GM18868 (cell line): Measurements from ENCODE around the gene HACD3.
A peak's percentile ranks its signal among the peaks of the same experiment; 100 is the strongest.

Experiments
- ATAC-seq: cut with Tn5 transposase; IDR thresholded peaks from one replicate; pipeline ENCODE4 v1.9.1; 2021; ENCODE audit warnings: mild to moderate bottlenecking, moderate library complexity; ENCODE audit not compliant: unreplicated experiment

Gene HACD3

DNA sequence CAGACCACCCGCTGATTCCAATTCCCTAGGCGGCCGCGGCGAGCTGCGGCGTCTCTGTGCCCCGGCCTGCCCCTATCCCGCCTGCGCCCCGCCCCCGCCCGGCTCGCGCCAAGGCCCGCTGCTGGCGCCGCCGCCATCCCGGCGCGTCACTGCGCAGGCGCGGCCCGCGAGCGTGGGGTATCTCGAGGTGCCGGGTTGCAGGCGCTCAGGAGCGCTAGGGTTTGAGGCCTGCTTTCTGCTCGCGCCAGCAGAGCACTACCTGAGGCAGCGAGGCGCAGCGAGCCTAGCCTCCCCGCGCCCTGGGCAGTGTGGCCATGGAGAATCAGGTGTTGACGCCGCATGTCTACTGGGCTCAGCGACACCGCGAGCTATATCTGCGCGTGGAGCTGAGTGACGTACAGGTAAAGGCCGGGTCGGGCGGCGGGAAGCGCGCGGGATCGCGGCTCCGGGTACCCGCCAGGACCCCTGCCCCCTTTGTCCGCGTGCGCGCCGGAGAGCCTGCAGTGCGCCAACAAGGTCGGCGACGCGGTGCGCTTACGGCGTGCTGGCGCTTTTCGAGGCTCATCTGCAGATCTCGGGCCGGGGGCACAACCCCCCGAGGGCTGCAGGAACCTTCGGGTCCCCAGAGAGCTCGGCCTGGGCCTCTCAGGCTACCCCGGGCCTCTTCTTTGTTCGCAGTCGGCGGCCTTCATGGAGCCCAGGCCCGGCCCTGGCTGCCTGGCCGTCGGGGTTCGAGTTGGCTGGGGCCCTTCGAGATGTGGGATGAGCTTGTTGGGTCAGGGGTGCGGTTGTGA lies at the start of gene HACD3:
Gene HACD3 (plus strand): TSS at position 146 of the 794 bp plus-strand sequence. CDS start 169 bp downstream, at position 315.
- ATAC-seq, result peak; percentile 81

- ATAC-seq, result no peak
These were observed 45.4 kb upstream of the HACD3 start for GRCh38 chr15:65484876-65485275.

- no peak for ATAC-seq
These were observed 36.2 kb upstream of the HACD3 start for GRCh38 chr15:65494076-65494475.

DNA sequence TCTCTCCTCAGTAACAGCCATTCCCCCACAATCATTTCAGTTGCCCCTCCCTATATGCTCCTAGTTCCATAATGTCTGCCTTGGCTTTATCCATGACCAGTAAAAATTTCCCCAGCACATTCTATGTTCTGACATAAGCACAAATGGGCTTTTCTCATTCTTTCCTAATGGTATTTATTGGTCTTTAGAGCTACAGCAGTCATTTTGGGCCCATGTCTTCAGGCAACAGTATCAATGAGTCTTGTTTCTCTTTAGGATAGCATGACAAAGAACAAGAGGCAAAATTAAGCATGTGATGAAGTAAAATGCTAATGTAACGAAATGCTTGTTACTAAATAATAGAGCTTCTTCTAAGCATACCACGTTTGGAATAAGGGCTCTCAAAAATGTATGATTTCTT lies 20.9 kb upstream of the HACD3 start:
- no peak for ATAC-seq

- ATAC-seq, result no peak
These were observed 18.1 kb upstream of the HACD3 start for GRCh38 chr15:65512189-65512588.

DNA sequence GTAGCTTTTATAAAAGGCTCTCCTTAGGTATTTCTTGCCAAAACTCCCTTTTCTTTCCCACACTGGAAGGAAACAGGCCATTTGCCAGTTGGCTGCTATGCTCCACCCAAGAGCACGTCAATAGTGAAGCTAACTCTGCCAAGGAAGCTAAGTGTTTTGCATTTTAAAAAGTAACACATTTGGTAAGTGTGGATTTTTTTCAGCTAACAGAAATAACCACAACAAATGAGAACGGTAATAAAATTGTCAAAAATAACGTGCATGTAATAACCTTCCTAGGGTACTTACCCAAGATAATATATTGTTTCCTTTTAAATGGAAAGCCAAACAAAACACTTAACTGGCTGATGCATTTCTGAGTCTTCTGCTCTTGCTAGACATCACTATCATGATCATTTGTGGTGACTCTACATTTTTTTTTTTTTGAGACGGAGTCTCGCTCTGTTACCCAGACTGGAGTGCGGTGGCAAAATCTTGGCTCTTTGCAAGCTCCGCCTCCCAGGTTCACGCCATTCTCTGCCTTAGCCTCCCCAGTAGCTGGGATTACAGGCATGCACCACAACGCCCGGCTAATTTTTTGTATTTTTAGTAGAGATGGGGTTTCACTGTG lies 17.4 kb upstream of the HACD3 start:
- no peak for ATAC-seq

DNA sequence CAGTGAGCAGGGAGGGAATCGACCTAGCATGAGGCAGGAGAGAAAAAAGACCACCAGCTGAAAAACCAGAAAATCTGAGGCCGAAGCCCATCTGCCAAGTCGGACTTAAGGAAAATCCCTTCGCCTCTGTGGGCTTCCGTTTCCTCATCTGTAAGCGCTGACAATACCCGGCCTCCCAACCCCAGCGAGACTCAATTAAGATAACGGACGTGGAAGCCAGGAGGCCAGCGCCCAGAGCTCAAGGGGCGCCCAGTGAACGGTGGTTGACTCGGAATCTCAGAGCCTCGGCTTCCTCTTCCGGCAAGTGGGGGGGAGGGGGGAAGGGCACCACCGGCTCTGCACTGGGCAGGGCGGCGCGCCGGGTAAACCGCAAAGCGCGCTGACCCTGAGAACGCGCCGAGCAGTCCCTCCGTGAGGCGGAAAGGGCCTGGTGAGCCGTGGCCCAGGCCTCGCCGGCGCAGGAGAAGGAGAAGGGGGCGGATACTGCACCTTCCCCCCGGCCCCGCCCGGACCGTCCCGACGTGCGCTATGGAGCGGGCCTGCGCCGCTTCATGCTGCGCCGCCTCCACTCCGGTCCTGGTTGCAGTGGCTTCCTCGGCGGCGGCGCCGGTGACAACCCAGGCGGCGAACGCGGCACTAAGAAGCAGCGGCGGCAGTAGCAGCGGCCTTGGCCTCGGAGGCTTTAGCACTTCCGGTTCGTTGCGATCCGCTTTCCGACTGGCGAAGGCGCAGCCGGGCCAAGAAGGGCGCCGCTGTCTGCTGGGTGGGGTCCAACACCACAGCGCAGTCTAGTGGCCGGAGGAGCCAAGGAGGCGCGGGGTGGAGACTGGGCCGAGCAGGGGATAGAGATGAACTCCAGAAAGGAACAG lies 13.0 kb upstream of the HACD3 start, which contains the start of gene DPP8:
Gene DPP8 (minus strand): TSS at position 693 of the 869 bp plus-strand sequence. CDS start 5,136 bp downstream, outside the sequence.
- ATAC-seq, result peak; percentile 91

DNA sequence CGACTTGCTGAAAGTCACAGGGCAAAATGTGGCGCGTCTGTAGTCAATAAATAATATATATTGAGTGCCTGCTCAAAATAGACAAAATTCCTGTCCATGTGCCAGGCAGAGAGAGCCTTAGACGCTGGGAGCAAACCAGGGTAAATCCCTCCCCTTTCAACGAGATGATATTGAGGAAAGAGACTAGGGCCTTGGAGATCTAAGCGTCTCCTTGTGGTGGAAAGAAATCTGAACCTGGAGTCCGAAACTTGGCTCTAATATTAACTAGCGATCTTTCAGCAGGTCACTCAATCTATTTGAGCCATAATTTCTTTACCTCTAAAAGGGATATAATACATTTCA lies 12.4 kb upstream of the HACD3 start:
- peak; percentile 9 for ATAC-seq

DNA sequence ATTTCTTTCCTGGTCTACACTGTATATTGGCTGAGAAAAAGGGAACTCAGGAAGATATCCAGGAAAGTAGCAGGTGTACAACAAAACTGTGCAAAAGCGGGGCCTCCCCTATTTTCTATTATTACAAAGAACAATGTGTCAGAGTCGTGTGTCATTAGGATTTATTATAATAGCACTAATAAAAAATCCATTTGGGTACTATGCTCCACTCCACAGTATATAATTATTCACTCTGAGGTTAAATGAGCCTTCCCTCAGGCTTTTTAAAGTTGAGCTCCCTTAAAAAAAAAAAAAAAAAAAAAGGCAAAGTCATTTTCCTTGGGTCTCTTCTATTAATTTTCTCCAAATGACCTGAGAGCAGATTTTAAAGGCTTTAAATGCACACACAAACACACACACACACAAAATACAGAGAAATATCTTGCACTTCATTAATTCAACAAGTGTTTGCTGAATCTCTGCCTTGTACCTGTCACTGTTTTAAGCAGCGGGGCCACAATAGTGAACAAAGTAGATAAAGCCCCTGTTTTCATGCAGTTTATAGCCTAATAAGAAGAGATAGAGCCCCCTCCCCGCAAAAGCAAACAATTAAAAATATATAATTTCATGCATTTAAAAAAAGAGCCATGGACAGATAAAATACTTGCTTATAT lies 11.5 kb upstream of the HACD3 start:
- no peak for ATAC-seq

GRCh38 chr15:65521350-65521749 lies 8.9 kb upstream of the HACD3 start:
- no peak for ATAC-seq

DNA sequence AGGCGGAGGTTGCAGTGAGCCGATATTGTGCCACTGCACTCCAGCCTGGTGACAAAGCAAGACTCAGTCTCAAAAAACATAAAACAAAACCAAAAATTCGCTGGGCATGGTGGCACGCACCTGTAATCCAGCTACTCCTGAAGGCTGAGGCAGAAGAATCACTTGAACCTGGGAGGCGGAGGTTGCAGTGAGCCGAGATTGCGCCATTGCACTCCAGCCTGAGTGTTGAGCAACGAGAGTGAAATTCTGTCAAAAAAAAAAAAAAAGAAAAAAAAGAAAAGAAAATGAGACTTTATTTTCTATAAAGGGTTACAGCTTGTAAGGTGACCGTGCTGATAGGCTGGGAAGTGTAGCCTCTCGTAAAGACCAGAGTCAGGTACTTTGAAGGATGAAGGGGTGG lies 6.0 kb upstream of the HACD3 start:
- no peak for ATAC-seq

DNA sequence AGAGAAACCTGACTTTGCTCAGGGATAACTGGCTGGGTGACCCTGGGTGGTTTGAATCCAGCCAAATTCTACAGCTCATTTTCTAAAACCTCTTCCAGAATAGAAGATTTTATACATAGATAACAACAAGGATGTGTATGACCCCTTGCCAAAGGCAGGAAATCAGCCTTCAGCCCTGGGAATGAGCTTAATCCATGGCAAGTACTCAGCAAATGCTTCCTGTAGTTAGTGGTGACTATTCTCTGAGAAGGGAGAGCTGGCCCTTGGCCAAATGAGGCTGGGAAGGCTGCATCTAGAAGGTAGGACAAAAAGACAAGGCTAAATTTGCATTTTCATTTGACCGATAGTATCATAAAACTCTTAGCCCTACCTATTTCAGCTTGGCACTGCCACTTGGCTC lies 4.6 kb upstream of the HACD3 start:
- ATAC-seq, result no peak

DNA sequence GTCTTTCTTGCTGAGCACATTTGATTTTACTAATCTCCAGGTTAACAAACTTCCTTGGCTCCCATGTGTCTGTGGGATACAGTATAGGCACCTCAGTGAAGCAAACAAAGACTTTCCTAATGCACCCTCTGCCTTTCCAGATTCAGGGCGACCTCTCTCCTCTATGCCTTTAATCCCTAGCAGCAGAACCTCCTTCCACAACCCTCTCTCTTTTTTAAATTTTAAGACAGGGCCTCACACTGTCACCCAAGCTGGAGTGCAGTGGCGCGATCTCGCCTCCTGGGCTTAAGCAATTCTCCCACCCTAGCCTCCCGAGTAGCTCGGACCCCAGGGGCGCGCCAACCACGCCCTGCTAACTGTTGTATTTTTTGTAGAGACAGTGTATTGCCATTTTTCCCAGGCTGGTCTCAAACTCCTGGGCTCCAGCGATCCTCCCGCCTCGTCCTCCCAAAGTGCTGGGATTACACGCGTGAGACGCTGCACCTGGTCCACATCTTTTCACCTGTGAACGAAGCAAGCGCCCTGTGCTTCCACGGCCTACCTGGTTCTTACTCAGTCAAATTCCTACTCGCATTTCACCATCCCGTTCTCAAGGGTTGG lies 1.7 kb upstream of the HACD3 start:
- ATAC-seq, result no peak

DNA sequence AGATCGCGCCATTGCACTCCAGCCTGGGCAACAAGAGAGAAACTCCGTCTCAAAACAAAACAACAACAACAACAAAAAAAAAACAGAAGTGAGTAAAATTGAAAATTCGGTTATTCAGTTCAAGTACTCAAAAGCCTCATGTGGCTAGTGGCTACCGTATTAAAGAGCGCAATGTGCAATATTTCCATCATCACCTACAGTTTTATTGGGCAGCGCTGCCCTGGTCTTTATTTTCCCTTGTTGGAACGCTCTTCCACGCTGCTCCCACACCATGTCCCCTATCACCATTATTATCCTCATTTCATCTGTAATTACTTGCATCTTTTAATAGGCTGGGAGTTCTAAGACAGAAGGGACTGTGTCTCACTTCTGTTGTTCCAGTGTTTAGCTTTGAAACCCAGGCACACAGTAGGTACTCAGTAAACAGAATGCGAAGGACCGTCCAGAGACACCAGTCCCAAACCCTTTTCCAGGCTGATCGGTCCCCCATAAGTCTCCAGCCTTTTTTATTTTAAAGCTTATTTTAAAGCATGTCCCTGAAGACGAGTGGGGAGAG lies 423 bp upstream of the HACD3 start:
- ATAC-seq, result no peak

DNA sequence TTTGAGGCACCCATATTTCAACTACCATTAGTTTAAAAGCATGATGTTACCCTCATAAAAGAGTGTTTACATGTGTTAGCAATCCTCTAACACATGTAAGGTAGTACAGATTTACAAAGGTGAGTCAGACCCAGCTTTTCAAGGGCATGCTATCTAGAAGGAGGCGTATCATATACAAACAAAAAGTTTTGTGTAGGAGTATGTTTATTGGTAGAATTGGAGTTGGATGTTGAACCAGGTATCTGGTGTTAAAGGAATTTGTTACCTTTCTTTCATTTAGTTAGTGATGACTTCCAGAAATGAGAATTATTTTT lies 2.4 kb downstream of the HACD3 start:
- no peak for ATAC-seq

- no peak for ATAC-seq
These were observed 2.9 kb downstream of the HACD3 start for GRCh38 chr15:65533057-65533756.

DNA sequence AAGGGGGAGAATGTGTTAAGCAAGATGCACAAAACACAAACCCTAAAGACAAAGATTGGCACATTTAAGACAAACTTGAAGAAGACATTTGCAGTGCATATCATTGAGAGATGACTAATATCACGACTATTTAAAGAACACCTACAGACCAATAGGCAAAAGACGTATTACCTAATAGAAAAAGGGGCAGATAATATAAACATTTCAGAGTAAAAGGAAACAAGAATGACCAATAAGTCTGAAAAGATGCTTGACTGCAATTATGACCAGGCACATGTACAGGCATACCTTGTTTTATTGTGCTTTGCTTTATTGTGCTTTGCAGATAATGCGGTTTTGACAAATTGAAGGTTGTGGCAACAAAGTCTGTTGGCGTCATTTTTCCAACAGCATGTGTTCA lies 4.9 kb downstream of the HACD3 start:
- no peak for ATAC-seq

DNA sequence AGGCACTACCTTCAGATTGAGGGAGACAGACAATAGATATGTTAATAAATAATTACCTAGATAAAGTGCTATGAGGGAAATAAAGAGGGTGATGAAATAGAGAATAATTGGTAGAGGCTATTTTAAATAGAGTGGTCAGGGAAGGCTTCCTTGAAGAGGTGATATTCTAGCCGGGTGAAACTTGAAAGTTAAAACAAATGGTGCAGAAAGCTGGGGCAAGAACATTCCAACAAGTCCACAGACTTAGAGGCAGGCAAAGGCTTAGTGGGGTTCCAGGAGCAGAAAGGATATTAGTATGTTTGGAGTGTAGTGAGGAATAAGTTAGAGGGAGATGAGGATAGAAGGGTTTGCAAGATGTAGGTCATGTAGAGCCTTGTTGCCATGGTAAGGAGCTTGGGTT lies 10.1 kb downstream of the HACD3 start:
- ATAC-seq, result no peak

GRCh38 chr15:65541231-65541820 lies 11.1 kb downstream of the HACD3 start:
- no peak for ATAC-seq

GRCh38 chr15:65547841-65548240 lies 17.6 kb downstream of the HACD3 start:
- ATAC-seq, result no peak
